Left renal cortex interstitium (tissue), 4 donors: ENCODE measurements around the gene RXRB. TPM values are rescaled to one million over a fixed set of nuclear protein-coding genes. Genes with fewer than 3 reads are reported as not detected.
"Not testable (repeated sequence)": the region's sequence is repeated elsewhere in the genome, so short reads cannot be mapped to it uniquely, and the experiment has no call there.

Experiments
- DNase-seq, 4 donors: peaks; one replicate each; pipeline ENCODE4 v3.0.0-alpha.2; 2013; ENCODE audit warnings: low read depth in 4 of 4, low spot score in 2 of 4, missing footprints in 1 of 4
- polyA plus RNA-seq, 4 donors: library from polyadenylated mRNA; unstranded; fragments of 120-200 nt; gene quantifications; one replicate each; pipeline ENCODE4 v1.2.1, GENCODE V29; 2013; ENCODE audit not compliant: insufficient read length in 4 of 4

RXRB gene
- 10 to 100 TPM; 49.6 to 67.6 (median 57.0) TPM for polyA plus RNA-seq

GRCh38 chr6:33200219-33201146 lies at the start of gene RXRB, which contains the start of gene SLC39A7:
TSS of gene RXRB (minus strand) at chr6:33200665. CDS start at chr6:33200476, 189 bp downstream.
TSS of gene SLC39A7 (plus strand) at chr6:33200867. CDS start at chr6:33201246, 379 bp downstream.
- peak; percentile 99 to 100 (median 100) for DNase-seq

GRCh38 chr6:33249732-33250630 lies 49.5 kb upstream of the RXRB start:
- no peak for DNase-seq

GRCh38 chr6:33248932-33249731 lies 48.7 kb upstream of the RXRB start:
- peak; percentile 89 to 96 (median 94) for DNase-seq

GRCh38 chr6:33248643-33248931 lies 48.1 kb upstream of the RXRB start:
- peak in 1 of 4 donors; percentile 36 for DNase-seq

- peak; percentile 79 to 90 (median 84) for DNase-seq
Observed at GRCh38 chr6:33247977-33248642, 47.6 kb upstream of the RXRB start.

- no peak for DNase-seq
Observed at GRCh38 chr6:33243476-33243875, 43.0 kb upstream of the RXRB start.

- DNase-seq, result no peak
Observed at GRCh38 chr6:33241968-33242367, 41.5 kb upstream of the RXRB start.

- DNase-seq, result no peak
Observed at GRCh38 chr6:33237741-33238140, 37.3 kb upstream of the RXRB start.

- no peak for DNase-seq
Observed at GRCh38 chr6:33236852-33237251, 36.4 kb upstream of the RXRB start.

- DNase-seq, result no peak
Observed at GRCh38 chr6:33236328-33236727, 35.9 kb upstream of the RXRB start.

GRCh38 chr6:33235221-33235634 lies 34.8 kb upstream of the RXRB start:
- DNase-seq, result peak in 1 of 4 donors; percentile 37

- DNase-seq, result not testable (repeated sequence)
Observed at GRCh38 chr6:33226503-33227120, 26.1 kb upstream of the RXRB start.

GRCh38 chr6:33217681-33218080 lies 17.2 kb upstream of the RXRB start:
- DNase-seq, result no peak

- no peak for DNase-seq
Observed at GRCh38 chr6:33217246-33217645, 16.8 kb upstream of the RXRB start.

GRCh38 chr6:33216117-33216649 lies 15.7 kb upstream of the RXRB start:
- no peak for DNase-seq

GRCh38 chr6:33215271-33216116 lies 15.0 kb upstream of the RXRB start:
- no peak for DNase-seq

- DNase-seq, result no peak
Observed at GRCh38 chr6:33213989-33214335, 13.5 kb upstream of the RXRB start.
